GM12878 (cell line): ENCODE data around the gene KAZN. TPM values are rescaled to one million over a fixed set of nuclear protein-coding genes. Genes with fewer than 3 reads are reported as not detected.

Experiments used
- ATAC-seq: fragments of 200-7000 bp; cut with Tn5 transposase; 3 replicates; pipeline ENCODE4 v1.9.1; 2020; ENCODE audit warnings: mild to moderate bottlenecking, moderate library complexity
- BruUV-seq: library from RNA; stranded (reverse); fragments of 400-500 nt; replicated peaks from 2 replicates; lab custom pipeline; 2021; lab: Mats Ljungman, UMichigan
- CTCF ChIA-PET: fragments of 300-600 bp; sonication (Branson Sonifier 250); formaldehyde crosslinking; extraction: SDS; loops from one replicate; lab custom pipeline; 2021; ENCODE audit warnings: inconsistent platforms; lab: Yijun Ruan, JAX
- POLR2A ChIA-PET: fragments of 350-600 bp; formaldehyde crosslinking; extraction: SDS; loops from one replicate; lab custom pipeline; 2021; ENCODE audit warnings: inconsistent platforms; lab: Charles Lee
- RAD21 ChIA-PET: fragments of 300-600 bp; sonication (Branson Sonifier 250); formaldehyde crosslinking; loops from one replicate; lab custom pipeline; 2023; ENCODE audit warnings: antibody characterized with exemption; ENCODE audit not compliant: unreplicated experiment; lab: Charles Lee
- SMC1A ChIA-PET: fragments of 300-600 bp; sonication (Branson Sonifier 250); formaldehyde crosslinking; loops from one replicate; lab custom pipeline; 2023; ENCODE audit not compliant: unreplicated experiment, uncharacterized antibody; lab: Charles Lee
- DNase-seq: peaks from one replicate; pipeline ENCODE4 v3.0.0-alpha.2; 2011; ENCODE audit warnings: low read depth, low spot score
- FAIRE-seq: peaks from 3 replicates; lab custom pipeline; 2011; peaks lifted over from hg19 to GRCh38; lab: Jason Lieb, UNC
- H2AFZ ChIP-seq: 2 replicates; pipeline ENCODE4 v1.6.0; 2011; ENCODE audit warnings: low read depth, low read length, control low read depth; ENCODE audit not compliant: control insufficient read depth
- H3K27ac ChIP-seq: 2 replicates; pipeline ENCODE4 v1.5.1; 2011; ENCODE audit warnings: control low read depth; ENCODE audit not compliant: control insufficient read depth, insufficient read depth
- H3K27me3 ChIP-seq, 2 experiments: replicated peaks in 1 of 2; 2 replicates each; pipeline versions ENCODE4 v1.6.0 to v1.6.1; 2011; ENCODE audit warnings: low read length in 1 of 2; ENCODE audit not compliant: control insufficient read depth in 2 of 2, insufficient read depth in 2 of 2
- H3K36me3 ChIP-seq, 2 experiments: 2 replicates each; pipeline ENCODE4 v1.5.1; 2011; ENCODE audit warnings: low read length in 1 of 2; ENCODE audit not compliant: control insufficient read depth in 2 of 2, insufficient read depth in 2 of 2
- H3K4me1 ChIP-seq: 2 replicates; pipeline ENCODE4 v1.6.1; 2011; ENCODE audit warnings: mild to moderate bottlenecking, low read length, moderate library complexity, mixed read lengths; ENCODE audit not compliant: control insufficient read depth, insufficient read depth
- H3K4me2 ChIP-seq: 2 replicates; pipeline ENCODE4 v1.6.0; 2011; ENCODE audit warnings: control low read depth; ENCODE audit not compliant: control insufficient read depth, insufficient read depth
- H3K4me3 ChIP-seq: fragments of 200-600 bp; sonication (generic); 2 replicates; pipeline ENCODE4 v1.5.1; 2016
- H3K79me2 ChIP-seq: 2 replicates; pipeline ENCODE4 v1.6.0; 2011; ENCODE audit warnings: low read length; ENCODE audit not compliant: control insufficient read depth, insufficient read depth
- H3K9ac ChIP-seq: 2 replicates; pipeline ENCODE4 v1.8.0; 2011; ENCODE audit warnings: low read length, control low read depth, mixed read lengths; ENCODE audit not compliant: control insufficient read depth, insufficient read depth
- H3K9me3 ChIP-seq: replicated peaks from 3 replicates; pipeline ENCODE4 v1.5.1; 2011; ENCODE audit warnings: mild to moderate bottlenecking, low read length; ENCODE audit not compliant: control insufficient read depth, insufficient read depth
- H4K20me1 ChIP-seq: 2 replicates; pipeline ENCODE4 v1.6.0; 2011; ENCODE audit not compliant: control insufficient read depth, insufficient read depth
- BCL11A ChIP-seq: IDR thresholded peaks from 2 replicates; pipeline ENCODE4 v1.6.1; 2011; ENCODE audit warnings: low read depth, low read length
- CHD1 ChIP-seq: IDR thresholded peaks from 2 replicates; pipeline ENCODE4 v1.6.1; 2012; ENCODE audit warnings: low read depth, low read length, improper control_type of control experiment
- CREM ChIP-seq: IDR thresholded peaks from 2 replicates; pipeline ENCODE4 v1.6.1; 2014; ENCODE audit warnings: antibody characterized with exemption, low read depth
- MEF2B ChIP-seq: fragments of 450-650 bp; IDR thresholded peaks from 2 replicates; pipeline ENCODE4 v1.6.1; 2018; ENCODE audit warnings: mild to moderate bottlenecking, moderate library complexity; ENCODE audit not compliant: partially characterized antibody, poor library complexity, severe bottlenecking
- MLLT1 ChIP-seq: fragments of 450-650 bp; IDR thresholded peaks from 2 replicates; pipeline ENCODE4 v1.6.1; 2016; ENCODE audit warnings: mild to moderate bottlenecking
- NKRF ChIP-seq: fragments of 450-650 bp; conservative IDR thresholded peaks from 2 replicates; pipeline ENCODE4 v1.6.1; 2017; ENCODE audit warnings: mild to moderate bottlenecking, moderate library complexity
- PBX3 ChIP-seq: IDR thresholded peaks from 2 replicates; pipeline ENCODE4 v1.6.1; 2011; ENCODE audit warnings: mild to moderate bottlenecking, low read depth, low read length, moderate library complexity; ENCODE audit not compliant: insufficient replicate concordance
- RAD51 ChIP-seq: fragments of 450-650 bp; IDR thresholded peaks from 2 replicates; pipeline ENCODE4 v1.6.1; 2016; ENCODE audit warnings: moderate library complexity, mild to moderate bottlenecking, inconsistent platforms
- SIN3A ChIP-seq: IDR thresholded peaks from 2 replicates; pipeline ENCODE4 v1.6.1; 2012; ENCODE audit warnings: low read depth, low read length, improper control_type of control experiment
- STAT3 ChIP-seq: IDR thresholded peaks from 2 replicates; pipeline ENCODE4 v1.6.1; 2011; ENCODE audit warnings: low read depth, low read length, improper control_type of control experiment
- ZBED1 ChIP-seq: IDR thresholded peaks from 2 replicates; pipeline ENCODE4 v1.6.1; 2016; ENCODE audit warnings: borderline replicate concordance
- ZSCAN29 ChIP-seq: fragments of 450-650 bp; IDR thresholded peaks from 2 replicates; pipeline ENCODE4 v1.6.1; 2017; ENCODE audit warnings: mild to moderate bottlenecking, moderate library complexity
- WGBS: methylation state at CpG from one replicate; pipeline ENCODE4 v1.1.6; 2016; ENCODE audit warnings: low lambda C conversion rate; ENCODE audit not compliant: insufficient replicate concordance, insufficient coverage; ENCODE audit errors: missing lambda C conversion rate; 5-methylcytosine and 5-hydroxymethylcytosine counted together
- in situ Hi-C: fragments of 300-500 bp; cut with MboI; formaldehyde crosslinking; loops from 9 replicates; pipeline ENCODE4 v1.14.3; 2018; ENCODE audit warnings: mixed read lengths
- intact Hi-C: fragments of 100-400 bp; cut with micrococcal nuclease; formaldehyde crosslinking; loops from one replicate; pipeline ENCODE4 v1.14.2; 2022; ENCODE audit not compliant: unreplicated experiment
- polyA plus RNA-seq, 11 experiments: library from polyadenylated mRNA; depleted of rRNA in 4 of 11; unstranded in 6 of 11; stranded (reverse) in 5 of 11; fragments of >200 nt; fragmentation: Nextera tagmentation in 4 of 11; fragmentation: Illumina TruSeq in 1 of 11; extraction: Ambion mirVana in 4 of 11; extraction: Trizol in 1 of 11; gene quantifications; 1 replicate in 1 of 11; 2 replicates in 10 of 11; pipeline versions ENCODE4 v1.2.1 to v1.2.3, GENCODE V29; 2011 to 2016; ENCODE audit warnings: inconsistent platforms in 2 of 11, missing spikeins in 2 of 11, low read depth in 1 of 11
- total RNA-seq, 4 experiments: library from RNA; depleted of rRNA in 3 of 4; stranded (reverse); fragments of >200 nt in 3 of 4; fragmentation: Illumina TruSeq in 1 of 4; extraction: Trizol in 1 of 4; gene quantifications; 2 replicates each; pipeline versions ENCODE4 v1.2.1 to v1.2.3, GENCODE V29; 2013 to 2021

The KAZN gene
- total and polyA plus RNA-seq, 10 of the 15 experiments (the other 5 are each of a cell fraction or from before 2014, with no cell fraction given) = 0.72 to 4.0 (median 1.2) TPM

GRCh38 chr1:14756589-14757285 lies 158.3 kb downstream of the KAZN start:
- Histone ChIP-seq H3K9ac (no peak overlapping the region), H3K4me3 (no peak overlapping the region)
- in situ Hi-C loops = no loop called here
- TF ChIP-seq MLLT1 = no peak
- TF ChIP-seq, all 136 proteins: peak for 0
- POLR2A ChIA-PET = no interaction called here
- SMC1A ChIA-PET = interaction anchor here (0.6 to 1.3 kb wide), 6 partner anchors 11 to 23 kb away, joined by 3 to 5 read pairs (median 3); no protein-coding TSS in a partner anchor
- Histone ChIP-seq H4K20me1 (no peaks in the 10 kb centered on the region), H3K4me1 (peaks cover 7% of the 10 kb centered on the region), H2AFZ (no peak overlapping the region), H3K9me3 (no peaks in the 10 kb centered on the region; the same call in 2 of the 3 replicates), H3K27ac (no peak overlapping the region), H3K27me3 (no peaks in the 10 kb centered on the region), H3K79me2 (no peaks in the 10 kb centered on the region), H3K36me3 (no peaks in the 10 kb centered on the region), H3K4me2 (no peak overlapping the region)
- RAD21 ChIA-PET = interaction anchor here (1.0 to 1.7 kb wide), 3 partner anchors 11 to 24 kb away, joined by 3 to 4 read pairs (median 3); no protein-coding TSS in a partner anchor
- DNase-seq = no peak
- TSS peak; percentile 42 for BruUV-seq
- intact Hi-C loops = no loop called here
- FAIRE-seq = no peak
- 23% methylated on average over 6 of the region's 6 CpGs for WGBS
- CTCF ChIA-PET = interaction anchor here (0.9 to 1.3 kb wide), 2 partner anchors 11 to 21 kb away, joined by 3 to 4 read pairs; no protein-coding TSS in a partner anchor
- ATAC-seq = peak; percentile 38; the same call in 2 of the 3 replicates

- intact Hi-C loops = no loop called here
- BruUV-seq = no TSS peak
- ChIA-PET POLR2A (no interaction called here), CTCF (interaction anchor here (0.9 kb wide), 1 partner anchor 12 kb away, joined by 3 read pairs; no protein-coding TSS in a partner anchor), SMC1A (interaction anchor here (0.7 to 1.3 kb wide), 4 partner anchors 10 to 22 kb away, joined by 3 to 5 read pairs (median 4); no protein-coding TSS in a partner anchor), RAD21 (interaction anchor here (1.7 kb wide), 1 partner anchor 22 kb away, joined by 4 read pairs; no protein-coding TSS in a partner anchor)
- ATAC-seq (no peak), DNase-seq (no peak), FAIRE-seq (no peak)
- H3K9ac ChIP-seq = no peak overlapping the region
- in situ Hi-C loops = no loop called here
- H3K4me1 ChIP-seq = peaks cover 7% of the 10 kb centered on the region
- H3K27me3 ChIP-seq = no peaks in the 10 kb centered on the region
- H3K27ac ChIP-seq = no peak overlapping the region
- H3K9me3 ChIP-seq = no peaks in the 10 kb centered on the region; the same call in 2 of the 3 replicates
- no peak overlapping the region for H3K4me2 ChIP-seq
- no peaks in the 10 kb centered on the region for H3K79me2 ChIP-seq
- 5% methylated on average over 2 of the region's 2 CpGs for WGBS
- H3K4me3 ChIP-seq = no peak overlapping the region
- H4K20me1 ChIP-seq = no peaks in the 10 kb centered on the region
- H3K36me3 ChIP-seq = no peaks in the 10 kb centered on the region
- no peak overlapping the region for H2AFZ ChIP-seq
- TF ChIP-seq ZSCAN29 (no peak), SIN3A (no peak), ZBED1 (no peak), CHD1 (no peak), STAT3 (no peak), NKRF (no peak), CREM (no peak), PBX3 (no peak), RAD51 (no peak), MEF2B (no peak), BCL11A (no peak)
Measured at GRCh38 chr1:14757286-14757625, 158.8 kb downstream of the KAZN start.
